Measurements from ENCODE around the gene KIF13A. TPM values are rescaled to one million over a fixed set of nuclear protein-coding genes. Genes with fewer than 3 reads are reported as not detected.

KIF13A gene
- total and polyA plus RNA-seq, 10 of the 15 experiments (the other 5 are each of a cell fraction or from before 2014, with no cell fraction given) = 0.02 to 0.26 (median 0.13) TPM; not detected in 2

- WGBS (ENCODE audit: insufficient coverage, insufficient replicate concordance, low lambda C conversion rate, missing lambda C conversion rate) = 45% methylated on average over 5 of the region's 5 CpGs
- intact Hi-C loops (cut with micrococcal nuclease; ENCODE audit: unreplicated experiment) (no loop called here), in situ Hi-C loops (cut with MboI) (no loop called here)
- Histone ChIP-seq H3K27ac (ENCODE audit: control insufficient read depth, insufficient read depth) (no peak overlapping the region), H3K4me2 (ENCODE audit: control insufficient read depth, insufficient read depth) (no peak overlapping the region), H3K4me3 (no peak overlapping the region), H3K9me3 (replicated peaks; ENCODE audit: control insufficient read depth, insufficient read depth, low read length) (no peaks in the 10 kb centered on the region), H3K79me2 (ENCODE audit: control insufficient read depth, insufficient read depth, low read length) (no peaks in the 10 kb centered on the region), H3K4me1 (ENCODE audit: control insufficient read depth, insufficient read depth, low read length) (no peaks in the 10 kb centered on the region), H3K9ac (ENCODE audit: control insufficient read depth, insufficient read depth, low read length) (no peak overlapping the region), H3K27me3 (replicated peaks in 1 of 2; ENCODE audit: control insufficient read depth in 2 of 2, insufficient read depth in 2 of 2, low read length in 1 of 2) (peaks cover 0 to 2% of the 10 kb centered on the region in 2 experiments; a peak in 2 of 4 replicates), H2AFZ (ENCODE audit: control insufficient read depth, low read depth, low read length) (no peak overlapping the region), H4K20me1 (ENCODE audit: control insufficient read depth, insufficient read depth) (no peaks in the 10 kb centered on the region), H3K36me3 (ENCODE audit: control insufficient read depth in 2 of 2, insufficient read depth in 2 of 2, low read length in 1 of 2) (no peaks in the 10 kb centered on the region)
- CTCF ChIA-PET = no interaction called here
- RAD21 ChIA-PET (ENCODE audit: unreplicated experiment) = no interaction called here
- DNase-seq (ENCODE audit: low read depth, low spot score) = no peak
- no TSS peak for BruUV-seq (replicated peaks)
- POLR2A ChIA-PET = no interaction called here
- no peak for FAIRE-seq
- ATAC-seq = no peak
- SMC1A ChIA-PET (ENCODE audit: uncharacterized antibody, unreplicated experiment) = no interaction called here
- TF ChIP-seq IKZF1 (conservative IDR thresholded peaks at IDR 0.05) (no peak), FOS (IDR thresholded peaks at IDR 0.05; ENCODE audit: borderline replicate concordance, extremely low read depth, insufficient read length) (no peak), POLR2AphosphoS5 (IDR thresholded peaks at IDR 0.05; ENCODE audit: low read length) (no peak), STAT3 (IDR thresholded peaks at IDR 0.05; ENCODE audit: low read depth, low read length) (no peak), EED (IDR thresholded peaks at IDR 0.05; ENCODE audit: low read depth) (no peak), TARDBP (IDR thresholded peaks at IDR 0.05; ENCODE audit: borderline replicate concordance) (no peak), CBFB (IDR thresholded peaks at IDR 0.05; ENCODE audit: low read depth) (no peak), NR2F1 (conservative IDR thresholded peaks at IDR 0.05) (no peak), POU2F2 (IDR thresholded peaks at IDR 0.05; ENCODE audit: borderline replicate concordance, low read depth, low read length) (no peak), MTA3 (IDR thresholded peaks at IDR 0.05; ENCODE audit: borderline replicate concordance, low read length) (no peak), KLF5 (IDR thresholded peaks at IDR 0.05; ENCODE audit: partially characterized antibody) (no peak), STAT1 (conservative IDR thresholded peaks at IDR 0.05) (no peak), POLR2A (IDR thresholded peaks at IDR 0.05; ENCODE audit: low read depth, low read length) (no peak), CREM (IDR thresholded peaks at IDR 0.05; ENCODE audit: low read depth) (no peak), SP1 (IDR thresholded peaks at IDR 0.05; ENCODE audit: low read depth, low read length) (no peak), ZBED1 (IDR thresholded peaks at IDR 0.05; ENCODE audit: borderline replicate concordance) (no peak)
- TF ChIP-seq, protein P1, sequence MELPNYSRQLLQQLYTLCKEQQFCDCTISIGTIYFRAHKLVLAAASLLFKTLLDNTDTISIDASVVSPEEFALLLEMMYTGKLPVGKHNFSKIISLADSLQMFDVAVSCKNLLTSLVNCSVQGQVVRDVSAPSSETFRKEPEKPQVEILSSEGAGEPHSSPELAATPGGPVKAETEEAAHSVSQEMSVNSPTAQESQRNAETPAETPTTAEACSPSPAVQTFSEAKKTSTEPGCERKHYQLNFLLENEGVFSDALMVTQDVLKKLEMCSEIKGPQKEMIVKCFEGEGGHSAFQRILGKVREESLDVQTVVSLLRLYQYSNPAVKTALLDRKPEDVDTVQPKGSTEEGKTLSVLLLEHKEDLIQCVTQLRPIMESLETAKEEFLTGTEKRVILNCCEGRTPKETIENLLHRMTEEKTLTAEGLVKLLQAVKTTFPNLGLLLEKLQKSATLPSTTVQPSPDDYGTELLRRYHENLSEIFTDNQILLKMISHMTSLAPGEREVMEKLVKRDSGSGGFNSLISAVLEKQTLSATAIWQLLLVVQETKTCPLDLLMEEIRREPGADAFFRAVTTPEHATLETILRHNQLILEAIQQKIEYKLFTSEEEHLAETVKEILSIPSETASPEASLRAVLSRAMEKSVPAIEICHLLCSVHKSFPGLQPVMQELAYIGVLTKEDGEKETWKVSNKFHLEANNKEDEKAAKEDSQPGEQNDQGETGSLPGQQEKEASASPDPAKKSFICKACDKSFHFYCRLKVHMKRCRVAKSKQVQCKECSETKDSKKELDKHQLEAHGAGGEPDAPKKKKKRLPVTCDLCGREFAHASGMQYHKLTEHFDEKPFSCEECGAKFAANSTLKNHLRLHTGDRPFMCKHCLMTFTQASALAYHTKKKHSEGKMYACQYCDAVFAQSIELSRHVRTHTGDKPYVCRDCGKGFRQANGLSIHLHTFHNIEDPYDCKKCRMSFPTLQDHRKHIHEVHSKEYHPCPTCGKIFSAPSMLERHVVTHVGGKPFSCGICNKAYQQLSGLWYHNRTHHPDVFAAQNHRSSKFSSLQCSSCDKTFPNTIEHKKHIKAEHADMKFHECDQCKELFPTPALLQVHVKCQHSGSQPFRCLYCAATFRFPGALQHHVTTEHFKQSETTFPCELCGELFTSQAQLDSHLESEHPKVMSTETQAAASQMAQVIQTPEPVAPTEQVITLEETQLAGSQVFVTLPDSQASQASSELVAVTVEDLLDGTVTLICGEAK (IDR thresholded peaks at IDR 0.05; ENCODE audit: borderline replicate concordance) = no peak
- TF ChIP-seq, protein P2, sequence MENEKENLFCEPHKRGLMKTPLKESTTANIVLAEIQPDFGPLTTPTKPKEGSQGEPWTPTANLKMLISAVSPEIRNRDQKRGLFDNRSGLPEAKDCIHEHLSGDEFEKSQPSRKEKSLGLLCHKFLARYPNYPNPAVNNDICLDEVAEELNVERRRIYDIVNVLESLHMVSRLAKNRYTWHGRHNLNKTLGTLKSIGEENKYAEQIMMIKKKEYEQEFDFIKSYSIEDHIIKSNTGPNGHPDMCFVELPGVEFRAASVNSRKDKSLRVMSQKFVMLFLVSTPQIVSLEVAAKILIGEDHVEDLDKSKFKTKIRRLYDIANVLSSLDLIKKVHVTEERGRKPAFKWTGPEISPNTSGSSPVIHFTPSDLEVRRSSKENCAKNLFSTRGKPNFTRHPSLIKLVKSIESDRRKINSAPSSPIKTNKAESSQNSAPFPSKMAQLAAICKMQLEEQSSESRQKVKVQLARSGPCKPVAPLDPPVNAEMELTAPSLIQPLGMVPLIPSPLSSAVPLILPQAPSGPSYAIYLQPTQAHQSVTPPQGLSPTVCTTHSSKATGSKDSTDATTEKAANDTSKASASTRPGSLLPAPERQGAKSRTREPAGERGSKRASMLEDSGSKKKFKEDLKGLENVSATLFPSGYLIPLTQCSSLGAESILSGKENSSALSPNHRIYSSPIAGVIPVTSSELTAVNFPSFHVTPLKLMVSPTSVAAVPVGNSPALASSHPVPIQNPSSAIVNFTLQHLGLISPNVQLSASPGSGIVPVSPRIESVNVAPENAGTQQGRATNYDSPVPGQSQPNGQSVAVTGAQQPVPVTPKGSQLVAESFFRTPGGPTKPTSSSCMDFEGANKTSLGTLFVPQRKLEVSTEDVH (IDR thresholded peaks at IDR 0.05; ENCODE audit: low read depth, partially characterized antibody) = no peak
Measured at GRCh38 chr6:17967668-17968518, 19.5 kb downstream of the KIF13A start.

Measured in GM12878 (cell line).